ENCODE measurements around the gene MANBA. TPM values are rescaled to one million over a fixed set of nuclear protein-coding genes. Genes with fewer than 3 reads are reported as not detected.
A peak's percentile ranks its signal among the peaks of the same experiment; 100 is the strongest.

The MANBA gene
- total and polyA plus RNA-seq, 2 of the 4 experiments (the other 2 are of a cell fraction) = 11.5 to 17.2 TPM

DNA sequence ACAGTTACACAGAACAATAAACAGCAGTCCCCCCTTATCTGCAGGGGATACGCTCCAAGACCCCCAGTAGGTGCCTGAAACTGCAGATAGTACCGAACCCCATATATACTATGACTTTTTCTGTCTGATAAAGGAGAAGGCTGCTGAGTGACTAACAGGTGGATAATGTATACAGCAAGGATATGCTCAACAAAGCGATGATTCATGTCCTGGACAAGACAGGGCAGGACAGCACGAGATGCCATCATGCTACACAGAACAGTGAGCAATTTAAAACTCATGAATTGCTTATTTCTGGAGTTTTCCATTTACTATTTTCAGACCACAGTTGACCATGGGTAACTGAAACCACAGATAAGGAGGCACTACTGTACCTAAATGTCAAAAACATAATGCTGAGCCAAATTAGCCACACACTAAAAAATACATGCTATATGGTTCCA is 76.1 kb downstream of the MANBA start:
- Histone ChIP-seq H3K36me3 (ENCODE audit: control insufficient read depth, insufficient read depth, low read length) (no peaks in the 10 kb centered on the region), H2BK15ac (ENCODE audit: low read depth, low read length) (0 out of 3 replicates have a peak overlapping the region, but pooled peaks have one; percentile 13), H3K23ac (ENCODE audit: low read depth, low read length) (no peak overlapping the region), H3K27me3 (ENCODE audit: control insufficient read depth, insufficient read depth, low read length) (no peaks in the 10 kb centered on the region), H4K91ac (ENCODE audit: insufficient read depth, low read depth, low read length) (no peak overlapping the region), H3K4me3 (ENCODE audit: insufficient read depth, low read depth, low read length) (no peak overlapping the region), H2AK9ac (replicated peaks; ENCODE audit: low read depth, low read length, poor library complexity) (no peak overlapping the region), H3K9me1 (ENCODE audit: insufficient read depth, low read length) (peaks cover 9% of the 10 kb centered on the region), H3K4me1 (ENCODE audit: control insufficient read depth, insufficient read depth, low read length) (peaks cover 10% of the 10 kb centered on the region), H2BK120ac (ENCODE audit: low read depth, low read length) (peak overlapping the region; percentile 75), H3K79me1 (ENCODE audit: low read depth in 1 of 2, low read length in 2 of 2) (peaks cover 4 to 19% of the 10 kb centered on the region in 2 experiments; a peak in 3 of 4 replicates), H4K8ac (ENCODE audit: low read depth in 2 of 2, low read length in 2 of 2) (peak overlapping the region in 1 of 2 experiments; percentile 69; a peak in 1 of 4 replicates), H3K4ac (ENCODE audit: low read depth, low read length) (peak overlapping the region; percentile 82), H3K9ac (ENCODE audit: low read depth, low read length) (no peak overlapping the region), H3K27ac (ENCODE audit: insufficient read depth, low read length) (peak overlapping the region; percentile 81), H3K14ac (replicated peaks; ENCODE audit: low read depth, low read length) (no peak overlapping the region), H4K20me1 (ENCODE audit: insufficient read depth, low read length) (no peaks in the 10 kb centered on the region), H2AFZ (replicated peaks; ENCODE audit: low read length, poor library complexity) (no peak overlapping the region), H2BK20ac (ENCODE audit: low read depth, low read length) (peak overlapping the region; percentile 78; the same call in 1 of the 2 replicates), H3K18ac (ENCODE audit: low read depth, low read length) (no peak overlapping the region; the same call in 1 of the 2 replicates), H2BK5ac (ENCODE audit: low read depth, low read length, poor library complexity, severe bottlenecking) (peak overlapping the region; percentile 86), H2AK5ac (ENCODE audit: low read depth, low read length) (no peak overlapping the region), H3K4me2 (ENCODE audit: low read depth, low read length) (peak overlapping the region; percentile 49; the same call in 1 of the 2 replicates), H3K56ac (ENCODE audit: extremely low read depth, insufficient read depth, low read length) (peak overlapping the region; percentile 44; the same call in 1 of the 2 replicates), H3K9me3 (ENCODE audit: control insufficient read depth, insufficient read depth, low read length) (no peaks in the 10 kb centered on the region; the same call in 1 of the 2 replicates), H4K5ac (ENCODE audit: low read depth, low read length) (no peak overlapping the region)
- BruUV-seq (replicated peaks) = no TSS peak
- no CpG with 5 or more reads among the region's 4 CpGs for WGBS, 2 experiments (ENCODE audit: extremely low coverage in 2 of 2, insufficient read length in 1 of 2)
- CTCF ChIA-PET = interaction anchor here (0.6 kb wide), 1 partner anchor 360 kb away, joined by 3 read pairs; no protein-coding TSS in a partner anchor
- intact Hi-C loops (cut with micrococcal nuclease) (no loop called here), in situ Hi-C loops (cut with MboI; ENCODE audit: low sequenced_read_pairs) (no loop called here), dilution Hi-C loops (cut with HindIII; ENCODE audit: low sequenced_read_pairs, unreplicated experiment) (no loop called here)
- POLR2A ChIA-PET (ENCODE audit: unreplicated experiment) = no interaction called here
- peak; percentile 92 for DNase-seq
- peak; percentile 85 for ATAC-seq (ENCODE audit: low read depth)
- TF ChIP-seq BHLHE40 (IDR thresholded peaks at IDR 0.05; ENCODE audit: low read depth, low read length) (peak; percentile 97), CHD1 (IDR thresholded peaks at IDR 0.05; ENCODE audit: low read depth, low read length) (no peak), MAZ (IDR thresholded peaks at IDR 0.05; ENCODE audit: borderline replicate concordance, low read depth, low read length) (no peak), FOS (IDR thresholded peaks at IDR 0.05; ENCODE audit: low read depth, low read length) (peak; percentile 80), MAFK (IDR thresholded peaks at IDR 0.05; ENCODE audit: low read depth, low read length) (peak; percentile 22; the same call in 1 of the 2 replicates), MXI1 (IDR thresholded peaks at IDR 0.05; ENCODE audit: borderline replicate concordance, low read depth, low read length) (peak; percentile 47; the same call in 1 of the 2 replicates), RFX5 (IDR thresholded peaks at IDR 0.05; ENCODE audit: low read depth, low read length) (no peak), RAD21 (IDR thresholded peaks at IDR 0.05; ENCODE audit: low read length) (peak; percentile 15; the same call in 1 of the 2 replicates), CEBPB (IDR thresholded peaks at IDR 0.05; ENCODE audit: low read depth, low read length) (peak; percentile 37; the same call in 1 of the 2 replicates), SMC3 (IDR thresholded peaks at IDR 0.05; ENCODE audit: low read depth, low read length) (no peak), RCOR1 (IDR thresholded peaks at IDR 0.05; ENCODE audit: insufficient replicate concordance, low read length) (peak; percentile 91), POLR2A (IDR thresholded peaks at IDR 0.05; ENCODE audit: low read depth, low read length) (no peak)
- TF ChIP-seq, protein P1, sequence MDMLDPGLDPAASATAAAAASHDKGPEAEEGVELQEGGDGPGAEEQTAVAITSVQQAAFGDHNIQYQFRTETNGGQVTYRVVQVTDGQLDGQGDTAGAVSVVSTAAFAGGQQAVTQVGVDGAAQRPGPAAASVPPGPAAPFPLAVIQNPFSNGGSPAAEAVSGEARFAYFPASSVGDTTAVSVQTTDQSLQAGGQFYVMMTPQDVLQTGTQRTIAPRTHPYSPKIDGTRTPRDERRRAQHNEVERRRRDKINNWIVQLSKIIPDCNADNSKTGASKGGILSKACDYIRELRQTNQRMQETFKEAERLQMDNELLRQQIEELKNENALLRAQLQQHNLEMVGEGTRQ (IDR thresholded peaks at IDR 0.05; ENCODE audit: low read depth, low read length) = no peak
- TF ChIP-seq, protein P2, sequence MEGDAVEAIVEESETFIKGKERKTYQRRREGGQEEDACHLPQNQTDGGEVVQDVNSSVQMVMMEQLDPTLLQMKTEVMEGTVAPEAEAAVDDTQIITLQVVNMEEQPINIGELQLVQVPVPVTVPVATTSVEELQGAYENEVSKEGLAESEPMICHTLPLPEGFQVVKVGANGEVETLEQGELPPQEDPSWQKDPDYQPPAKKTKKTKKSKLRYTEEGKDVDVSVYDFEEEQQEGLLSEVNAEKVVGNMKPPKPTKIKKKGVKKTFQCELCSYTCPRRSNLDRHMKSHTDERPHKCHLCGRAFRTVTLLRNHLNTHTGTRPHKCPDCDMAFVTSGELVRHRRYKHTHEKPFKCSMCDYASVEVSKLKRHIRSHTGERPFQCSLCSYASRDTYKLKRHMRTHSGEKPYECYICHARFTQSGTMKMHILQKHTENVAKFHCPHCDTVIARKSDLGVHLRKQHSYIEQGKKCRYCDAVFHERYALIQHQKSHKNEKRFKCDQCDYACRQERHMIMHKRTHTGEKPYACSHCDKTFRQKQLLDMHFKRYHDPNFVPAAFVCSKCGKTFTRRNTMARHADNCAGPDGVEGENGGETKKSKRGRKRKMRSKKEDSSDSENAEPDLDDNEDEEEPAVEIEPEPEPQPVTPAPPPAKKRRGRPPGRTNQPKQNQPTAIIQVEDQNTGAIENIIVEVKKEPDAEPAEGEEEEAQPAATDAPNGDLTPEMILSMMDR (conservative IDR thresholded peaks at IDR 0.05; ENCODE audit: low read depth, low read length) = no peak
- TF ChIP-seq, protein P3, sequence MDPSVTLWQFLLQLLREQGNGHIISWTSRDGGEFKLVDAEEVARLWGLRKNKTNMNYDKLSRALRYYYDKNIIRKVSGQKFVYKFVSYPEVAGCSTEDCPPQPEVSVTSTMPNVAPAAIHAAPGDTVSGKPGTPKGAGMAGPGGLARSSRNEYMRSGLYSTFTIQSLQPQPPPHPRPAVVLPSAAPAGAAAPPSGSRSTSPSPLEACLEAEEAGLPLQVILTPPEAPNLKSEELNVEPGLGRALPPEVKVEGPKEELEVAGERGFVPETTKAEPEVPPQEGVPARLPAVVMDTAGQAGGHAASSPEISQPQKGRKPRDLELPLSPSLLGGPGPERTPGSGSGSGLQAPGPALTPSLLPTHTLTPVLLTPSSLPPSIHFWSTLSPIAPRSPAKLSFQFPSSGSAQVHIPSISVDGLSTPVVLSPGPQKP (IDR thresholded peaks at IDR 0.05; ENCODE audit: borderline replicate concordance, low read depth, low read length) = no peak
